ENCODE measurements around the gene NGLY1. TPM values are rescaled to one million over a fixed set of nuclear protein-coding genes. Genes with fewer than 3 reads are reported as not detected.
A peak's percentile ranks its signal among the peaks of the same experiment; 100 is the strongest.

The NGLY1 gene
- total RNA-seq, 1 experiment from 2014 or later: 40.3 TPM

GRCh38 chr3:25789596-25790556 is 6.6 kb upstream of the NGLY1 start, which contains the start of gene OXSM:
OXSM (plus strand) TSS chr3:25790090; CDS start chr3:25791021, 931 bp downstream.
- TF ChIP-seq, protein P1, sequence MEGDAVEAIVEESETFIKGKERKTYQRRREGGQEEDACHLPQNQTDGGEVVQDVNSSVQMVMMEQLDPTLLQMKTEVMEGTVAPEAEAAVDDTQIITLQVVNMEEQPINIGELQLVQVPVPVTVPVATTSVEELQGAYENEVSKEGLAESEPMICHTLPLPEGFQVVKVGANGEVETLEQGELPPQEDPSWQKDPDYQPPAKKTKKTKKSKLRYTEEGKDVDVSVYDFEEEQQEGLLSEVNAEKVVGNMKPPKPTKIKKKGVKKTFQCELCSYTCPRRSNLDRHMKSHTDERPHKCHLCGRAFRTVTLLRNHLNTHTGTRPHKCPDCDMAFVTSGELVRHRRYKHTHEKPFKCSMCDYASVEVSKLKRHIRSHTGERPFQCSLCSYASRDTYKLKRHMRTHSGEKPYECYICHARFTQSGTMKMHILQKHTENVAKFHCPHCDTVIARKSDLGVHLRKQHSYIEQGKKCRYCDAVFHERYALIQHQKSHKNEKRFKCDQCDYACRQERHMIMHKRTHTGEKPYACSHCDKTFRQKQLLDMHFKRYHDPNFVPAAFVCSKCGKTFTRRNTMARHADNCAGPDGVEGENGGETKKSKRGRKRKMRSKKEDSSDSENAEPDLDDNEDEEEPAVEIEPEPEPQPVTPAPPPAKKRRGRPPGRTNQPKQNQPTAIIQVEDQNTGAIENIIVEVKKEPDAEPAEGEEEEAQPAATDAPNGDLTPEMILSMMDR (IDR thresholded peaks at IDR 0.05; ENCODE audit: unreplicated experiment): no peak
- Mint-ChIP-seq H3K9me3 (ENCODE audit: low read depth, unreplicated experiment) (no peaks in the 10 kb centered on the region), H3K4me3 (ENCODE audit: low read depth, unreplicated experiment) (peak within 1 kb of the TSS; percentile 92), H3K27ac (ENCODE audit: unreplicated experiment) (peak within 1 kb of the TSS; percentile 90), H3K4me1 (ENCODE audit: low read depth, unreplicated experiment) (peaks cover 8% of the 10 kb centered on the region), H3K27me3 (ENCODE audit: unreplicated experiment) (no peaks in the 10 kb centered on the region), H3K36me3 (ENCODE audit: insufficient read depth, unreplicated experiment) (peaks cover 16% of the 10 kb centered on the region)
- intact Hi-C loops (cut with micrococcal nuclease; ENCODE audit: unreplicated experiment): no loop called here
- DNase-seq: peak; percentile 76
- CTCF ChIA-PET: no interaction called here
- BruUV-seq (replicated peaks): TSS peak; percentile 47

DNA sequence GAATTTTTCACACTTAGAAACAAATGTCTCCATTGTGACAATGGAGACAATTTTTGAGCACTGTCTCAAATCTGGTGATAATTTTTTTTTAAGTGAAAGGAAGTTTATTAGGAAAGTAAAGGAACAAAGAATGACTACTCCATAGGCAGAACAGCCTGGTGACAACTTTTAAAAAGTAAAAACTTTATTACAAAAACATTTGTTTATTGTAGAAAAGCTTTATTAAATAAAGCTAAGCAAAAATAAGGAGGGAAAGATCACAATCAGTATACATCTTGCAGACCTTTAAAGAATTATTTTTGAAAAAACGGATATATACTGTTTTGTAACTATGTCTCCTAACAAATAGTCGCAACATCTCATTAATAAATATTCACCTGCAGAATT is 6.0 kb upstream of the NGLY1 start:
- CTCF ChIA-PET: no interaction called here
- TF ChIP-seq, protein P1 (IDR thresholded peaks at IDR 0.05; ENCODE audit: unreplicated experiment): no peak
- Mint-ChIP-seq H3K27me3 (ENCODE audit: unreplicated experiment) (no peaks in the 10 kb centered on the region), H3K27ac (ENCODE audit: unreplicated experiment) (peak overlapping the region; percentile 33), H3K36me3 (ENCODE audit: insufficient read depth, unreplicated experiment) (peaks cover 17% of the 10 kb centered on the region), H3K9me3 (ENCODE audit: low read depth, unreplicated experiment) (no peaks in the 10 kb centered on the region), H3K4me1 (ENCODE audit: low read depth, unreplicated experiment) (peaks cover 11% of the 10 kb centered on the region), H3K4me3 (ENCODE audit: low read depth, unreplicated experiment) (peak overlapping the region; percentile 92)
- DNase-seq: no peak
- intact Hi-C loops (cut with micrococcal nuclease; ENCODE audit: unreplicated experiment): no loop called here
- BruUV-seq (replicated peaks): TSS peak; percentile 89

DNA sequence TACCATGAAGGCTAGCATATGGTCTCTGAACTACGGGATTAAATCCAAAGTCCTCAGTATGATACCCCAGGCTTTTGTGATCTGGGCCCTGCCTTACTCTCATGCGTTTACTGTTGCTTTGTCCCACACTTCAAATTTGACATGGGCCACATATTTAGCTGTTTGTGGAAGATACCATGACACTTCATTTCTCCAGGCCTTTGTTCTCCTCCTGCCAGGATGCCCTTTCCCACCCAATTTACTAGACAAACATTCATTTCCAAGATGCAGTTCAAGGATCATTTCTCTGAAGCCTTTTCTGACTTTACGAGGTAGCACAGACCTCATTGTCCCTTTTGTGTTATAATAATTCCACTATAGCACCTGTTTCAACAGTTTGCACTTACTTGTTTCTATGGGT is 4.4 kb upstream of the NGLY1 start:
- TF ChIP-seq, protein P1 (IDR thresholded peaks at IDR 0.05; ENCODE audit: unreplicated experiment): no peak
- Mint-ChIP-seq H3K27me3 (ENCODE audit: unreplicated experiment) (no peaks in the 10 kb centered on the region), H3K4me3 (ENCODE audit: low read depth, unreplicated experiment) (no peak overlapping the region), H3K9me3 (ENCODE audit: low read depth, unreplicated experiment) (no peaks in the 10 kb centered on the region), H3K36me3 (ENCODE audit: insufficient read depth, unreplicated experiment) (peaks cover 30% of the 10 kb centered on the region), H3K27ac (ENCODE audit: unreplicated experiment) (no peak overlapping the region), H3K4me1 (ENCODE audit: low read depth, unreplicated experiment) (peaks cover 16% of the 10 kb centered on the region)
- CTCF ChIA-PET: no interaction called here
- DNase-seq: no peak
- no TSS peak for BruUV-seq (replicated peaks)
- intact Hi-C loops (cut with micrococcal nuclease; ENCODE audit: unreplicated experiment): no loop called here

- Mint-ChIP-seq H3K9me3 (ENCODE audit: low read depth, unreplicated experiment) (no peaks in the 10 kb centered on the region), H3K36me3 (ENCODE audit: insufficient read depth, unreplicated experiment) (peaks cover 40% of the 10 kb centered on the region), H3K4me3 (ENCODE audit: low read depth, unreplicated experiment) (no peak overlapping the region), H3K27me3 (ENCODE audit: unreplicated experiment) (no peaks in the 10 kb centered on the region), H3K27ac (ENCODE audit: unreplicated experiment) (no peak overlapping the region), H3K4me1 (ENCODE audit: low read depth, unreplicated experiment) (peaks cover 24% of the 10 kb centered on the region)
- CTCF ChIA-PET: no interaction called here
- no peak for DNase-seq
- BruUV-seq (replicated peaks): no TSS peak
- TF ChIP-seq, protein P1 (IDR thresholded peaks at IDR 0.05; ENCODE audit: unreplicated experiment): no peak
- intact Hi-C loops (cut with micrococcal nuclease; ENCODE audit: unreplicated experiment): no loop called here
Observed at GRCh38 chr3:25785826-25786225, 2.6 kb upstream of the NGLY1 start.
